Upper lobe of left lung (tissue), 6 donors: ENCODE measurements around the gene HNRNPM. TPM values are rescaled to one million over a fixed set of nuclear protein-coding genes. Genes with fewer than 3 reads are reported as not detected.

ENCODE experiments used
- ATAC-seq, 2 donors: fragments of 200-7000 bp; cut with Tn5 transposase; one replicate each; pipeline ENCODE4 v1.9.1; 2022; ENCODE audit warnings: mild to moderate bottlenecking in 2 of 2, moderate library complexity in 2 of 2; ENCODE audit not compliant: low FRiP score in 2 of 2
- DNase-seq, 2 donors: peaks; one replicate each; pipeline ENCODE4 v3.0.0-alpha.2; 2019 to 2020
- H3K27ac ChIP-seq, 4 donors: fragments of 200-600 bp; sonication (generic); one replicate each; pipeline ENCODE4 v1.5.1; 2016 to 2019
- H3K27me3 ChIP-seq, 4 donors: fragments of 200-600 bp; sonication (generic); one replicate each; pipeline ENCODE4 v1.5.1; 2017 to 2019
- H3K36me3 ChIP-seq, 4 donors: fragments of 200-600 bp; sonication (generic); one replicate each; pipeline ENCODE4 v1.5.1; 2016 to 2019
- H3K4me1 ChIP-seq, 4 donors: fragments of 200-600 bp; sonication (generic); one replicate each; pipeline ENCODE4 v1.5.1; 2018 to 2019
- H3K4me3 ChIP-seq, 4 donors: fragments of 200-600 bp; sonication (generic); one replicate each; pipeline ENCODE4 v1.5.1; 2017 to 2019; ENCODE audit warnings: mild to moderate bottlenecking in 2 of 4, moderate library complexity in 1 of 4
- H3K9me3 ChIP-seq, 4 donors: fragments of 200-600 bp; sonication (generic); one replicate each; pipeline ENCODE4 v1.5.1; 2018 to 2019
- CTCF ChIP-seq, 6 experiments: fragments of 450-650 bp in 4 of 6; fragments of 200-600 bp in 2 of 6; sonication (generic) in 2 of 6; IDR thresholded peaks; one replicate each; pipeline ENCODE4 v1.5.1; 2016 to 2019; ENCODE audit warnings: antibody characterized with exemption in 6 of 6
- EP300 ChIP-seq, 4 donors: sonication (generic); formaldehyde crosslinking; IDR thresholded peaks; one replicate each; pipeline ENCODE4 v1.5.1; 2017; ENCODE audit warnings: antibody characterized with exemption in 4 of 4, control low read depth in 2 of 4
- POLR2A ChIP-seq, 4 donors: fragments of 450-650 bp; IDR thresholded peaks; one replicate each; pipeline ENCODE4 v1.5.1; 2016 to 2017; ENCODE audit warnings: antibody characterized with exemption in 4 of 4, mild to moderate bottlenecking in 2 of 4
- POLR2AphosphoS5 ChIP-seq, 2 donors: sonication (generic); formaldehyde crosslinking; IDR thresholded peaks; one replicate each; pipeline ENCODE4 v1.5.1; 2017; ENCODE audit warnings: antibody characterized with exemption in 2 of 2
- WGBS, 2 donors: methylation state at CpG; one replicate each; pipeline ENCODE4 v1.1.5; 2017 to 2018; 5-methylcytosine and 5-hydroxymethylcytosine counted together
- total RNA-seq, 6 donors: library from RNA; depleted of rRNA in 4 of 6; stranded (reverse); fragments of >200 nt in 4 of 6; gene quantifications; one replicate each; pipeline versions ENCODE4 v1.1.0 to v1.2.1, GENCODE V29; 2016 to 2021
- donor health status: DM: no; HTN: no; CAD: no; lungs with moderate emphysema.
- donor health status: DM: no; HTN: yes; CAD: no; lungs with severe emphysema.

Gene HNRNPM
- total RNA-seq, 6 donors from 2014 or later = 95.2 to 188 (median 149) TPM

GRCh38 chr19:8498295-8498694 is 53.5 kb downstream of the HNRNPM start:
- H3K4me3 ChIP-seq = no peak overlapping the region
- H3K36me3 ChIP-seq = no peaks in the 10 kb centered on the region
- ATAC-seq (no peak), DNase-seq (peak in 1 of 2 donors; percentile 82)
- H3K27me3 ChIP-seq = no peaks in the 10 kb centered on the region
- no peaks in the 10 kb centered on the region for H3K9me3 ChIP-seq
- TF ChIP-seq POLR2A (IDR thresholded peaks at IDR 0.05) (no peak), EP300 (IDR thresholded peaks at IDR 0.05) (no peak)
- H3K27ac ChIP-seq = peak overlapping the region in 1 of 4 donors; percentile 11
- H3K4me1 ChIP-seq = peaks cover 0 to 21% (median 1%) of the 10 kb centered on the region in 4 donors
- WGBS, 2 donors = 93 to 98% methylated on average over 11 to 16 of the region's 22 CpGs

- TF ChIP-seq EP300 (IDR thresholded peaks at IDR 0.05) (no peak), POLR2A (IDR thresholded peaks at IDR 0.05) (no peak), POLR2AphosphoS5 (IDR thresholded peaks at IDR 0.05) (no peak), CTCF (IDR thresholded peaks at IDR 0.05) (no peak)
- H3K9me3 ChIP-seq = no peaks in the 10 kb centered on the region
- H3K27ac ChIP-seq = peak overlapping the region in 2 of 4 donors; percentile 65 to 76
- no peaks in the 10 kb centered on the region for H3K36me3 ChIP-seq
- H3K27me3 ChIP-seq = no peaks in the 10 kb centered on the region
- DNase-seq (peak in 1 of 2 donors; percentile 60), ATAC-seq (no peak)
- peaks cover 0 to 21% (median 2%) of the 10 kb centered on the region in 4 donors for H3K4me1 ChIP-seq
- H3K4me3 ChIP-seq = peak overlapping the region in 1 of 4 donors; percentile 21
- whole genome bisulfite sequencing, 2 donors = 87 to 96% methylated on average over 15 to 36 of the region's 41 CpGs
Measured at GRCh38 chr19:8499048-8499833, 54.5 kb downstream of the HNRNPM start.

DNA sequence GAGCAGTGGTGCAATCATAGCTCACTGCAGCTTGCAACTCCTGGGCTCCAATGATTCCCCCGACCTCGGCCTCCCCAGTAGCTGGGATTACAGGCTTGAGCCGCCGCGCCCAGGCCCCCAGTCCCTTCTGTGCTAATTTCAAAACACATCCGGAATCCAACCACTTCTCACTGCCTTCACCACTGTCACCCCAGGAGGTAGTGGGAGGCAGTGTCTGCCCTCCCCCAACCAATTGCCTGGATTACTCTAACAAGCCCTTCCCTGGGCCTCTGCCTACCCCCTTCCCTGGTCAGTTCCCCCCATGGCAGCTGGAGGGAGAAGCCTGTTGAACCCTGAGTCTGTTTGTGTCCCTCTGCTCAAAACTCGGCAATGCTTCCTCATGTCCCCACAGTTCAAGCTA is 55.4 kb downstream of the HNRNPM start:
- H3K4me3 ChIP-seq = peak overlapping the region in 2 of 4 donors; percentile 3 to 21
- no peak for TF ChIP-seq POLR2AphosphoS5 (IDR thresholded peaks at IDR 0.05)
- TF ChIP-seq CTCF (IDR thresholded peaks at IDR 0.05) = no peak
- no peak for TF ChIP-seq POLR2A (IDR thresholded peaks at IDR 0.05)
- no peak for TF ChIP-seq EP300 (IDR thresholded peaks at IDR 0.05)
- ATAC-seq (peak in 1 of 2 donors; percentile 33), DNase-seq (peak; percentile 59 to 68)
- WGBS, 2 donors = 58 to 61% methylated on average over 5 to 7 of the region's 7 CpGs
- H3K27me3 ChIP-seq = no peaks in the 10 kb centered on the region
- H3K9me3 ChIP-seq = no peaks in the 10 kb centered on the region
- H3K27ac ChIP-seq = peak overlapping the region; percentile 24 to 76 (median 63)
- peaks cover 0 to 25% (median 3%) of the 10 kb centered on the region in 4 donors for H3K4me1 ChIP-seq
- H3K36me3 ChIP-seq = no peaks in the 10 kb centered on the region

- H3K4me3 ChIP-seq = peak overlapping the region in 2 of 4 donors; percentile 13 to 41
Measured at GRCh38 chr19:8501516-8501915, 56.7 kb downstream of the HNRNPM start.

More at GRCh38 chr19:8501516-8501915, 56.7 kb downstream of the HNRNPM start:
- Histone ChIP-seq H3K27ac (peak overlapping the region; percentile 57 to 83 (median 67)), H3K36me3 (no peaks in the 10 kb centered on the region), H3K27me3 (no peaks in the 10 kb centered on the region), H3K4me1 (peaks cover 9 to 39% (median 15%) of the 10 kb centered on the region in 4 donors), H3K9me3 (no peaks in the 10 kb centered on the region)
- no peak for DNase-seq
- ATAC-seq = no peak
- TF ChIP-seq POLR2A (IDR thresholded peaks at IDR 0.05) (no peak), POLR2AphosphoS5 (IDR thresholded peaks at IDR 0.05) (no peak), CTCF (IDR thresholded peaks at IDR 0.05) (no peak), EP300 (IDR thresholded peaks at IDR 0.05) (no peak)
- 67 to 80% methylated on average over 1 to 6 of the region's 6 CpGs for WGBS, 2 donors
